CD8-positive, alpha-beta memory T cell (primary cell): ENCODE data around the gene LGALS1. TPM values are rescaled to one million over a fixed set of nuclear protein-coding genes. Genes with fewer than 3 reads are reported as not detected.

Source experiments
- CTCF ChIA-PET: fragments of 350-600 bp; sonication (Branson Sonifier 250); formaldehyde crosslinking; loops from one replicate; lab custom pipeline; 2021; ENCODE audit warnings: antibody characterized with exemption; lab: Charles Lee
- POLR2A ChIA-PET: fragments of 350-600 bp; sonication (Branson Sonifier 250); formaldehyde crosslinking; loops from one replicate; lab custom pipeline; 2021; ENCODE audit warnings: antibody characterized with exemption; lab: Charles Lee
- DNase-seq, 5 donors: peaks; one replicate each; pipeline versions ENCODE4 v3.0.0 to v3.0.0-alpha.2; 2020 to 2022; ENCODE audit warnings: mixed read lengths in 1 of 5
- H3K27ac ChIP-seq: one replicate; pipeline ENCODE4 v1.7.0; 2013; ENCODE audit warnings: low read depth, mild to moderate bottlenecking, low read length, moderate library complexity
- H3K27me3 ChIP-seq: 2 replicates; pipeline ENCODE4 v1.7.0; 2013; ENCODE audit warnings: low read length, mild to moderate bottlenecking; ENCODE audit not compliant: insufficient read depth, poor library complexity, severe bottlenecking
- H3K36me3 ChIP-seq: 2 replicates; pipeline ENCODE4 v1.7.0; 2013; ENCODE audit warnings: mild to moderate bottlenecking, low read length, moderate library complexity; ENCODE audit not compliant: insufficient read depth
- H3K4me1 ChIP-seq: 2 replicates; pipeline ENCODE4 v1.7.0; 2013; ENCODE audit warnings: mild to moderate bottlenecking, low read length, moderate library complexity; ENCODE audit not compliant: insufficient read depth
- H3K4me3 ChIP-seq: 2 replicates; pipeline ENCODE4 v1.7.0; 2013; ENCODE audit warnings: mild to moderate bottlenecking, low read length
- H3K9me3 ChIP-seq: 2 replicates; pipeline ENCODE4 v1.7.0; 2013; ENCODE audit warnings: mild to moderate bottlenecking, low read length
- H3K27ac Mint-ChIP-seq, 8 donors: one replicate each; pipeline ENCODE4 v1.8.0; 2020 to 2021; ENCODE audit warnings: mixed read lengths in 8 of 8, mild to moderate bottlenecking in 6 of 8, inconsistent platforms in 3 of 8, moderate library complexity in 3 of 8
- H3K27me3 Mint-ChIP-seq, 2 donors: one replicate each; pipeline ENCODE4 v1.8.0; 2020 to 2021; ENCODE audit warnings: mixed read lengths in 2 of 2, mild to moderate bottlenecking in 1 of 2, moderate library complexity in 1 of 2
- H3K36me3 Mint-ChIP-seq, 3 donors: one replicate each; pipeline ENCODE4 v1.8.0; 2020 to 2021; ENCODE audit warnings: mixed read lengths in 3 of 3, inconsistent platforms in 1 of 3, mild to moderate bottlenecking in 1 of 3
- H3K4me1 Mint-ChIP-seq, 3 donors: one replicate each; pipeline ENCODE4 v1.8.0; 2020 to 2021; ENCODE audit warnings: mixed read lengths in 3 of 3, inconsistent platforms in 1 of 3, mild to moderate bottlenecking in 1 of 3
- H3K4me3 Mint-ChIP-seq, 7 donors: one replicate each; pipeline ENCODE4 v1.8.0; 2020 to 2021; ENCODE audit warnings: mixed read lengths in 7 of 7, mild to moderate bottlenecking in 6 of 7, moderate library complexity in 4 of 7, inconsistent platforms in 2 of 7
- H3K9me3 Mint-ChIP-seq, 5 donors: one replicate each; pipeline ENCODE4 v1.8.0; 2020 to 2022; ENCODE audit warnings: mixed read lengths in 5 of 5, mild to moderate bottlenecking in 3 of 5, moderate library complexity in 2 of 5, inconsistent platforms in 1 of 5
- polyA plus RNA-seq: library from polyadenylated mRNA; unstranded; fragments of 300-500 nt; fragmentation: Illumina TruSeq; gene quantifications from one replicate; pipeline ENCODE4 v1.2.3, GENCODE V29; 2021
- total RNA-seq, 2 experiments: library from RNA; stranded (reverse); gene quantifications; one replicate each; pipeline ENCODE4 v1.2.3, GENCODE V29; 2021

LGALS1 gene
- total and polyA plus RNA-seq, 3 experiments from 2014 or later: 182 to 223 (median 204) TPM

DNA sequence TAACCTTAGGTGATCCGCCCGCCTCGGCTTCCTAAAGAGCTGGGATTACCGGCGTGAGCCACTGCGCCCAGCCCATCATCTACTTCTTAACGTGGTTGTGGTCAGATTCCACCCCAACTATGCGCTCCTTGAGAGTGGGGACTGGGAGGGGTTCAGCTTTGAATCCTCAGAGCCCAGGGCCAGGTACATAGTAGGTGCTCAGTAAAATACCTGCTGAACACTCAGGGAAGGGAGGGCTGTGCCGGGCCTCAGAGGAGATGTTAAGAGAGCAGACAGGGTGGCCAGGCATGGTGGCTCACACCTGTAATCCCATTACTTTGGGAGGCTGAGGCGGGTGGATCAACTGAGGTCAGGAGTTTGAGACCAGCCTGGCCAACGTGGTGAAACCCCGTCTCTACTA is 1.2 kb upstream of the LGALS1 start:
- Histone ChIP-seq H3K36me3 (no peaks in the 10 kb centered on the region), H3K27me3 (no peaks in the 10 kb centered on the region), H3K4me1 (peaks cover 44% of the 10 kb centered on the region), H3K27ac (no peak overlapping the region), H3K4me3 (no peak overlapping the region), H3K9me3 (no peaks in the 10 kb centered on the region)
- Mint-ChIP-seq H3K36me3 (peaks cover 0 to 9% (median 0%) of the 10 kb centered on the region in 3 donors), H3K27me3 (no peaks in the 10 kb centered on the region), H3K4me3 (peak overlapping the region; percentile 55 to 97 (median 66)), H3K4me1 (peaks cover 32 to 67% (median 37%) of the 10 kb centered on the region in 3 donors), H3K27ac (peak overlapping the region; percentile 61 to 100 (median 76)), H3K9me3 (no peaks in the 10 kb centered on the region)
- ChIA-PET CTCF (interaction anchor here (0.7 to 16.7 kb wide), 10 partner anchors 9 to 67 kb away, joined by 3 to 375 read pairs (median 7); partner anchors contain the start of genes GGA1, NOL12, PDXP and SH3BP1), POLR2A (interaction anchor here (0.8 to 4.7 kb wide), 4 partner anchors 13 to 66 kb away, joined by 3 to 59 read pairs (median 6); partner anchors contain the start of genes GGA1 and PDXP)
- no peak for DNase-seq

DNA sequence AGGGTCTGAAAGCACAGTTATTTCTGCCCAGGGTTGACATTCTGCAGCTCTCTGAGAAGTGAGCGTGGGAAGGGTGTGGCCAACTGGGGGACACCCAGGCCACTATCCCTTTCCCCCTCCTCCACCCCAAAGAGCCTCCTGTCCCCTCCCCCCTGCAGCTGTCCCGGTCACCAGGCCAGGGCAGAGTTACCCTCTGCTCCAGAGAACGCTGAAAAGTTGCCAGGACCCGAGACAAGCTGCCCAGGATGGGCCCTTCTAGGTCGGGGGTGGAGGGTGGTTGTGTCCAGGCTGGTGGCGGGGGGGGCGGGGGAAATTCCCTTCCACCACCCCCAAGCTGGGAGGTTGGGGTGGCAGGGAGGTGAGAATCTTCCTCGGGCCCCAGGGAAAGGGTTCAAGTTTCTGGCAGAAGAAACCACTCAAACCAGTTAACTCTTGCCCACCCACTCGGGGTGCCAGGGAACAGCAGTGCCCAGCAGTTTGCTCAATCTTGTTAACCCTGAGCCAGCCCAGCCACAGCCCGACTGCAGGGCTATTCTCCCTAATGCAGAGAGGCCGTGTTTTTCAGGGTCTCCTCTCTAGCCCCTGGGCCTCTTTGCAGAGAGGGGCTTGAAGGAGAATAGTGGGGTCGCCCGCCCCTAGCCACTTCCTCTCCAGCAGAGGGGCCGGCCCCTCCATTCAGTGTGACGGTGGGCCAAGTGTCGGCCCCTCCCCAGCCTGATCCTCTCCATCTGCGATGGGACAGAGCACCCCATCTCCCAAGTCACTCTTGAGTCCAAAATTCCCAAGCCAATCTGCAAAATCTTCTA is 697 bp downstream of the LGALS1 start:
- Histone ChIP-seq H3K4me3 (peak overlapping the region; percentile 68), H3K9me3 (no peaks in the 10 kb centered on the region), H3K27me3 (no peaks in the 10 kb centered on the region), H3K36me3 (no peaks in the 10 kb centered on the region), H3K27ac (peak overlapping the region; percentile 83), H3K4me1 (peaks cover 44% of the 10 kb centered on the region)
- Mint-ChIP-seq H3K4me3 (peak overlapping the region; percentile 85 to 97 (median 89)), H3K4me1 (peaks cover 38 to 68% (median 40%) of the 10 kb centered on the region in 3 donors), H3K36me3 (peaks cover 0 to 16% (median 4%) of the 10 kb centered on the region in 3 donors), H3K9me3 (no peaks in the 10 kb centered on the region), H3K27ac (peak overlapping the region; percentile 93 to 100 (median 99)), H3K27me3 (no peaks in the 10 kb centered on the region)
- peak in 1 of 5 donors; percentile 35 for DNase-seq
- ChIA-PET POLR2A (interaction anchor here (1.1 to 4.7 kb wide), 6 partner anchors 15 to 49 kb away, joined by 3 to 59 read pairs (median 7); partner anchors contain the start of gene PDXP), CTCF (interaction anchor here (0.6 to 16.7 kb wide), 8 partner anchors 9 to 68 kb away, joined by 3 to 375 read pairs (median 10); partner anchors contain the start of genes GGA1, NOL12, PDXP and SH3BP1)

DNA sequence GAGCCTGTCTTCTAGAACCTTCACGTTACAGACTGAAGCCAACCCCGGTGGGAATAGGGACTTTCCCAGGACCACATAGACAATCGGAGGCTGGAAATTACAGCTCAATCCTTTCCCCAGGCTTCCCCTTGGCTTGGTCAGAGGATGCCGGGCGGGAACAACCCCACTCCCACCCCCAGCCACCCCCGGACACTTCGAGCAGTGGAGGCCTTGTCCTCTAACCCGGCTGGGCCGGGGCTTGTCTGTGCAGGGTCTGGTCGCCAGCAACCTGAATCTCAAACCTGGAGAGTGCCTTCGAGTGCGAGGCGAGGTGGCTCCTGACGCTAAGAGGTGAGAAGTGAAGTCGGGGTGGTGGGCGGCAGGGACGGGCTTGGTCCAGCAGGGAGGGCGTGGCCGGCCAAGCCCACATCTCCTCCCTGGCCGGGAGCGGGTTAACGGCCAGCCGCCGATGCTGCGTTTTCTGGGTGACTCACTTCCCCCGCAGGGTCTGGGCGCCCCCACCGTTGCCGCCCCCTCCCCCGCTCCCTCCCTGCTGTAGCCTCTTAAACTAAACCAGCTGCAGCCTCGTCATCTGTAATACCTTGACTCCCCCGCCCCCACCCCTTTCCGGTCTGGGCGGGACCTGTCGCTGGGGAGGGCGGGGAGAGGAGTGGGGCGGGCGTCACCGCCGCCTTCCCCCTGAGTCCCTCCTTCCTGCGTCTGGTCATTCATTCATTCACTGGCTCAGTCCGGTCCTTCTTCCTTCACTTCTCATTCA is 1.5 kb downstream of the LGALS1 start:
- Histone ChIP-seq H3K27me3 (no peaks in the 10 kb centered on the region), H3K27ac (peak overlapping the region; percentile 83), H3K4me3 (peak overlapping the region; percentile 68), H3K4me1 (peaks cover 45% of the 10 kb centered on the region), H3K9me3 (no peaks in the 10 kb centered on the region), H3K36me3 (no peaks in the 10 kb centered on the region)
- H3K4me3 Mint-ChIP-seq: peak overlapping the region; percentile 85 to 97 (median 89)
- DNase-seq: peak; percentile 88 to 96 (median 91)
- no peaks in the 10 kb centered on the region for H3K27me3 Mint-ChIP-seq
- peak overlapping the region; percentile 93 to 100 (median 99) for H3K27ac Mint-ChIP-seq
- ChIA-PET POLR2A (interaction anchor here (0.6 to 4.7 kb wide), 11 partner anchors 9 to 901 kb away, joined by 3 to 59 read pairs (median 5); partner anchors contain the start of genes GGA1, IFT27, NOL12 and PDXP), CTCF (interaction anchor here (0.6 to 16.7 kb wide), 7 partner anchors 9 to 69 kb away, joined by 3 to 375 read pairs (median 30); partner anchors contain the start of genes GGA1, NOL12, PDXP and SH3BP1)
- no peaks in the 10 kb centered on the region for H3K9me3 Mint-ChIP-seq
- peaks cover 44 to 69% (median 45%) of the 10 kb centered on the region in 3 donors for H3K4me1 Mint-ChIP-seq
- H3K36me3 Mint-ChIP-seq: peaks cover 0 to 16% (median 4%) of the 10 kb centered on the region in 3 donors

DNA sequence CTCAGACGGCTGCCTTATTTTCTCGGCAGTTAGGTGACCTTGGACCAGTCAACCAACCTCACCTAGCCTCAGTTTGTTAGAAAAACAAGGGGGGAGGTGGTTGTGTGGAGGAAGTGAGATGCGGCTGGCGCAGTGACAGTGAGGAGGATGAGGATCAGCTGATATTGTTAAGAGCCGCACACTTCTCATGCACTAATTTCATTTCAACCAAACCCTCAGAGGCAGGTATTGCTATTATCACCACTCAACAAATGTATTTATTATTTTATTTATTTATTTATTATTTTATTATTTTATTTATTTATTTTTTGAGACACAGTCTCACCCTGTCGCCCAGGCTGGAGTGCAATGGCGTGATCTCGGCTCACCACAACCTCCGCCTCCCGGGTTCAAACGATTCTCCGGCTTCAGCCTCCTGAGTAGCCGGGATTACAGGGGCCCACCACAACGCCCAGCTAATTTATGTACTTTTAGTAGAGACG is 2.1 kb downstream of the LGALS1 start:
- ChIA-PET POLR2A (interaction anchor here (0.6 to 4.7 kb wide), 11 partner anchors 8 to 901 kb away, joined by 3 to 59 read pairs (median 5); partner anchors contain the start of genes GGA1, IFT27, NOL12 and PDXP), CTCF (interaction anchor here (0.6 to 16.7 kb wide), 6 partner anchors 9 to 70 kb away, joined by 3 to 375 read pairs (median 22); partner anchors contain the start of genes GGA1, NOL12, PDXP and SH3BP1)
- Histone ChIP-seq H3K36me3 (no peaks in the 10 kb centered on the region), H3K27me3 (no peaks in the 10 kb centered on the region), H3K9me3 (no peaks in the 10 kb centered on the region), H3K4me1 (peaks cover 38% of the 10 kb centered on the region), H3K27ac (peak overlapping the region; percentile 83), H3K4me3 (peak overlapping the region; percentile 68)
- H3K9me3 Mint-ChIP-seq: no peaks in the 10 kb centered on the region
- DNase-seq: no peak
- H3K4me1 Mint-ChIP-seq: peaks cover 39 to 63% (median 39%) of the 10 kb centered on the region in 3 donors
- H3K4me3 Mint-ChIP-seq: peak overlapping the region; percentile 85 to 97 (median 89)
- H3K27me3 Mint-ChIP-seq: no peaks in the 10 kb centered on the region
- H3K27ac Mint-ChIP-seq: peak overlapping the region; percentile 93 to 100 (median 99)
- peaks cover 0 to 16% (median 4%) of the 10 kb centered on the region in 3 donors for H3K36me3 Mint-ChIP-seq

DNA sequence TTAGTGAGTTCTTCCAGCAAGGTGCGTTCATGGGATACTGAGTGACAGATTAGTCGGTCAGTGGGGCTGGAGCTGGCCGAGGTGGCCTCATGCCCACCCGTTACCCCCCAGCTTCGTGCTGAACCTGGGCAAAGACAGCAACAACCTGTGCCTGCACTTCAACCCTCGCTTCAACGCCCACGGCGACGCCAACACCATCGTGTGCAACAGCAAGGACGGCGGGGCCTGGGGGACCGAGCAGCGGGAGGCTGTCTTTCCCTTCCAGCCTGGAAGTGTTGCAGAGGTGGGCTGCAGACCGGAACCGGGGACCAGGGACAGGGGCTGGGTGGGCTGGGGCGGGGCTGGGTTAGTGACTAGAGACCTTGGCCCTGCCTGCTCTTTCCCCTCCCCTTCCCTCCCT is 2.9 kb downstream of the LGALS1 start:
- Mint-ChIP-seq H3K27me3 (no peaks in the 10 kb centered on the region), H3K36me3 (peaks cover 0 to 16% (median 4%) of the 10 kb centered on the region in 3 donors), H3K4me1 (peaks cover 37 to 54% (median 38%) of the 10 kb centered on the region in 3 donors), H3K4me3 (no peak overlapping the region), H3K9me3 (no peaks in the 10 kb centered on the region), H3K27ac (peak overlapping the region in 6 of 8 donors; percentile 82 to 99 (median 96))
- no peaks in the 10 kb centered on the region for H3K9me3 ChIP-seq
- peaks cover 31% of the 10 kb centered on the region for H3K4me1 ChIP-seq
- DNase-seq: no peak
- ChIA-PET CTCF (interaction anchor here (5.6 to 16.7 kb wide), 4 partner anchors 16 to 70 kb away, joined by 38 to 375 read pairs (median 68); partner anchors contain the start of genes GGA1, PDXP and SH3BP1), POLR2A (interaction anchor here (1.6 to 4.7 kb wide), 4 partner anchors 20 to 53 kb away, joined by 5 to 59 read pairs (median 8); partner anchors contain the start of gene PDXP)
- no peak overlapping the region for H3K27ac ChIP-seq
- H3K27me3 ChIP-seq: no peaks in the 10 kb centered on the region
- H3K36me3 ChIP-seq: no peaks in the 10 kb centered on the region
- H3K4me3 ChIP-seq: no peak overlapping the region

DNA sequence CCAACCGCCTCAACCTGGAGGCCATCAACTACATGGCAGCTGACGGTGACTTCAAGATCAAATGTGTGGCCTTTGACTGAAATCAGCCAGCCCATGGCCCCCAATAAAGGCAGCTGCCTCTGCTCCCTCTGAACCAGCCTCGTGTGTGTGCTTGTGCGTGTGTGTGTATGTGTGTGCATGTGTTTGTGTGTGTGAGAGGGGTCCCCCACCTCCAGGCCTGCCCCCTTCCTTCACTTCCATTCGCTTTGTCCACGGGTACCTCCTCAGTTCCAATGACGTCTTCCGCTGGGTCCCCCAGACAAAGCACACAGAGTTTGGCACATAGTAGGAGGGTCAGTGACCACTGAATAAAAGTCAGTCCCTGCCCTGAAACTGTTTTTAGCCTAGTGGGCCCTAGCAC is 4.2 kb downstream of the LGALS1 start:
- Histone ChIP-seq H3K9me3 (no peaks in the 10 kb centered on the region), H3K36me3 (no peaks in the 10 kb centered on the region), H3K27ac (no peak overlapping the region), H3K4me3 (no peak overlapping the region), H3K4me1 (peaks cover 26% of the 10 kb centered on the region), H3K27me3 (no peaks in the 10 kb centered on the region)
- Mint-ChIP-seq H3K27me3 (no peaks in the 10 kb centered on the region), H3K4me3 (peak overlapping the region in 2 of 7 donors; percentile 41 to 68), H3K27ac (peak overlapping the region in 5 of 8 donors; percentile 43 to 80 (median 44)), H3K36me3 (peaks cover 0 to 16% (median 4%) of the 10 kb centered on the region in 3 donors), H3K4me1 (peaks cover 28 to 43% (median 31%) of the 10 kb centered on the region in 3 donors), H3K9me3 (no peaks in the 10 kb centered on the region)
- CTCF ChIA-PET: interaction anchor here (0.7 to 16.7 kb wide), 7 partner anchors 8 to 72 kb away, joined by 3 to 375 read pairs (median 38); partner anchors contain the start of genes GGA1, PDXP and SH3BP1
- no peak for DNase-seq
- POLR2A ChIA-PET: interaction anchor here (1.2 kb wide), 1 partner anchor 21 kb away, joined by 3 read pairs; the partner anchor contains the start of gene PDXP
